GM12864 (cell line): ENCODE data around the gene TMEM91.
"Not testable (repeated sequence)": the region's sequence is repeated elsewhere in the genome, so short reads cannot be mapped to it uniquely, and the experiment has no call there.

ENCODE experiments used
- DNase-seq: peaks from one replicate; pipeline ENCODE4 v3.0.0-alpha.2; 2011; ENCODE audit warnings: low read depth
- H3K4me3 ChIP-seq: 2 replicates; pipeline ENCODE4 v1.5.1; 2011; ENCODE audit warnings: mild to moderate bottlenecking, low read depth, low read length, control low read depth
- CTCF ChIP-seq: IDR thresholded peaks from 2 replicates; pipeline ENCODE4 v1.5.1; 2011; ENCODE audit warnings: low read depth, mild to moderate bottlenecking, moderate library complexity, low read length, control low read depth, inconsistent platforms; ENCODE audit errors: missing control alignments

The TMEM91 gene

GRCh38 chr19:41366089-41366488 lies 10.2 kb upstream of the TMEM91 start:
- DNase-seq, result no peak
- peak; percentile 62 for TF ChIP-seq CTCF
- H3K4me3 ChIP-seq, result no peak overlapping the region

- TF ChIP-seq CTCF, result no peak
- no peak overlapping the region for H3K4me3 ChIP-seq
- no peak for DNase-seq
These were observed 8.5 kb upstream of the TMEM91 start for GRCh38 chr19:41367848-41368301.

- no peak for TF ChIP-seq CTCF
- no peak for DNase-seq
- no peak overlapping the region for H3K4me3 ChIP-seq
These were observed 6.6 kb upstream of the TMEM91 start for GRCh38 chr19:41369769-41370168.

GRCh38 chr19:41371119-41371518 lies 5.2 kb upstream of the TMEM91 start:
- DNase-seq, H3K4me3 ChIP-seq: not testable (repeated sequence)

GRCh38 chr19:41371541-41371940 lies 4.8 kb upstream of the TMEM91 start:
- no peak overlapping the region for H3K4me3 ChIP-seq
- no peak for DNase-seq
- TF ChIP-seq CTCF, result no peak

- no peak for TF ChIP-seq CTCF
- DNase-seq, result no peak
These were observed 3.8 kb upstream of the TMEM91 start for GRCh38 chr19:41372501-41372900.

GRCh38 chr19:41373993-41374392 lies 2.3 kb upstream of the TMEM91 start:
- H3K4me3 ChIP-seq, result no peak overlapping the region
- TF ChIP-seq CTCF, result no peak
- DNase-seq, result no peak

More at GRCh38 chr19:41372501-41372900, 3.8 kb upstream of the TMEM91 start:
- no peak overlapping the region for H3K4me3 ChIP-seq
